Stimulated activated effector memory CD8-positive, alpha-beta T cell treated with anti-CD3 and anti-CD28 coated beads, Interleukin-12 subunit alpha, Interleukin-12 subunit beta, amount 100 ng/mL, for 72 hours (primary cell): Measurements from ENCODE around the gene LDLRAP1.

Experiments used
- ATAC-seq: fragments of 150-1000 bp; cut with Tn5 transposase; 2 replicates; pipeline ENCODE4 v1.10.0; 2021
- DNase-seq, 2 donors: peaks; one replicate each; pipeline ENCODE4 v3.0.0; 2021 to 2022; ENCODE audit warnings: low spot score in 2 of 2
- H3K27ac Mint-ChIP-seq: one replicate; pipeline ENCODE4 v1.8.0; 2022; ENCODE audit warnings: mild to moderate bottlenecking, mixed read lengths
- H3K36me3 Mint-ChIP-seq: one replicate; pipeline ENCODE4 v1.8.0; 2022; ENCODE audit warnings: mild to moderate bottlenecking, mixed read lengths
- H3K4me1 Mint-ChIP-seq: one replicate; pipeline ENCODE4 v1.8.0; 2022; ENCODE audit warnings: mixed read lengths
- H3K4me3 Mint-ChIP-seq: one replicate; pipeline ENCODE4 v1.8.0; 2022; ENCODE audit warnings: mild to moderate bottlenecking, mixed read lengths
- H3K9me3 Mint-ChIP-seq: one replicate; pipeline ENCODE4 v1.8.0; 2022; ENCODE audit warnings: mixed read lengths

Gene LDLRAP1

DNA sequence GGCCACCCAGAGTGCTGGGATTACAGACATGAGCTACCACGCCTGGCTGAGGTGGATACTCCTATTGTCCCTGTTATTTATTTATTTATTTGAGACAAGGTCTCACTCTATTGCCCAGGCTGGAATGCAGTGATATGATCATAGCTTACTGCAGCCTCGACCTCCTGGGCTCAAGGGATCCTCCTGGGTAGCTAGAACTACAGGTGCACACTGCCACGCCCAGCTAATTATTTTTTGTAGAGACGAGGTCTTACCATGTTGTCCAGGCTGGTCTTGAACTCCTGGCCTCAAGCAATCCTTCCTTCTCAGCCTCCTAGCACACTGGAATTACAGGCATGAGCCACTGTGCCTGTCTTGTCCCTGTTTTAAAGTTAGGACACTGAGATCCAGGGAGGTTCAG, 5.2 kb downstream of the LDLRAP1 start:
- ATAC-seq (no peak), DNase-seq (no peak)
- Mint-ChIP-seq H3K4me1 (peaks cover 85% of the 10 kb centered on the region), H3K9me3 (no peaks in the 10 kb centered on the region), H3K27ac (peak overlapping the region; percentile 78), H3K4me3 (no peak overlapping the region), H3K36me3 (no peaks in the 10 kb centered on the region)

GRCh38 chr1:25549273-25550154, 6.1 kb downstream of the LDLRAP1 start:
- ATAC-seq, result peak; percentile 97
- Mint-ChIP-seq H3K4me1 (peaks cover 92% of the 10 kb centered on the region), H3K9me3 (no peaks in the 10 kb centered on the region), H3K4me3 (peak overlapping the region; percentile 59), H3K27ac (peak overlapping the region; percentile 78), H3K36me3 (no peaks in the 10 kb centered on the region)
- peak; percentile 52 to 84 for DNase-seq

- DNase-seq (no peak), ATAC-seq (peak; percentile 44)
- H3K27ac Mint-ChIP-seq, result peak overlapping the region; percentile 78
- no peaks in the 10 kb centered on the region for H3K36me3 Mint-ChIP-seq
- no peaks in the 10 kb centered on the region for H3K9me3 Mint-ChIP-seq
- H3K4me1 Mint-ChIP-seq, result peaks cover 91% of the 10 kb centered on the region
- H3K4me3 Mint-ChIP-seq, result peak overlapping the region; percentile 59
These were observed 6.7 kb downstream of the LDLRAP1 start for GRCh38 chr1:25550155-25550506.

- ATAC-seq (no peak), DNase-seq (no peak)
- Mint-ChIP-seq H3K36me3 (no peaks in the 10 kb centered on the region), H3K9me3 (no peaks in the 10 kb centered on the region), H3K4me1 (peaks cover 89% of the 10 kb centered on the region), H3K27ac (peak overlapping the region; percentile 78), H3K4me3 (peak overlapping the region; percentile 59)
These were observed 7.4 kb downstream of the LDLRAP1 start for GRCh38 chr1:25550683-25551310.

DNA sequence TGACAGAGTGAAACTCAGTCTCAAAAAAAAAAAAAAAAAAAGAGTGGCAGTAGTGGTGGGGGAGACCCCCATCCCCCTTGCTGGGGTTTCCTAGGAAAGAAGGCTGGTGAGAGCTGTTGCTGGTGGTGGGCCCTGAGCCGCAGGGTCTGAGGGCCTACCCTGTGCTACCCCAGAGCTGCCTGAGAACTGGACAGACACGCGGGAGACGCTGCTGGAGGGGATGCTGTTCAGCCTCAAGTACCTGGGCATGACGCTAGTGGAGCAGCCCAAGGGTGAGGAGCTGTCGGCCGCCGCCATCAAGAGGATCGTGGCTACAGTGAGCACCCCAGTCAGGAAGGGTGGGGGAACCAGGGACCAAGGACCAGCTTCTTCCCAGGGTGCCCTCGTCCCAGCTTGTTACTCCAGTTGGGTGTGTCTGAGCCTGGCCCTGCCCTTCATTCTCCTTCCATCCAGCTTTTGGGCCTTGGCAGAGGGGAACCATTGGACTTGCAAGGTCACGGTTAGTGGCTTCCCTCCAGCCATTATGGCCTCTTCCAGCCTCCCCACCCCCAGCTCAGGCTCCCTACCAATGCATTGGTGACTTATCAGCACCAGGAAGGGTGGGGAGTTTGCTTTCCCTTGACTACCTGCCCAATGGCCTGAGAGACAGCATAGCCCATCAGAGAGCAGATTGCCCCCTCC, 10.5 kb downstream of the LDLRAP1 start:
- Mint-ChIP-seq H3K36me3 (no peaks in the 10 kb centered on the region), H3K27ac (peak overlapping the region; percentile 78), H3K4me3 (no peak overlapping the region), H3K4me1 (peaks cover 95% of the 10 kb centered on the region), H3K9me3 (no peaks in the 10 kb centered on the region)
- DNase-seq (no peak), ATAC-seq (no peak)

DNA sequence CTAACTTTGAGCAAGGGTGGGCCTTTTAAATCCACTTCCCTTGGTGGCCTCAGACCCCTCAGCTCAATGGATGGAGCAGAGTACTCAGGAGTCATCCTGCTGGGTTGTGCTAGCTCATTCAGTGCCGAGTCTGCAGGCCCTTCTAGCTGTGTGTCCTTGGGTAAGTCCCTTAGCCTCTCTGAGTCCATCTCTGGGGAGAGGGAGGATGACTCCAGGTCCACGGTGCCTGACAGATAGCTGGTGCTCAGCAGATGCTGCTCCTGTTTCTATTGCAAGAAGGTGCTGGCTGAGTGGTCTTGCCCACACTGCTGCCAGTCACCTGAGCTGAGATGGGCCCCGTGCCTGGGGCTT, 11.0 kb downstream of the LDLRAP1 start:
- ATAC-seq (no peak), DNase-seq (no peak)
- peaks cover 95% of the 10 kb centered on the region for H3K4me1 Mint-ChIP-seq
- no peak overlapping the region for H3K27ac Mint-ChIP-seq
- H3K36me3 Mint-ChIP-seq, result no peaks in the 10 kb centered on the region
- no peaks in the 10 kb centered on the region for H3K9me3 Mint-ChIP-seq
- H3K4me3 Mint-ChIP-seq, result no peak overlapping the region

DNA sequence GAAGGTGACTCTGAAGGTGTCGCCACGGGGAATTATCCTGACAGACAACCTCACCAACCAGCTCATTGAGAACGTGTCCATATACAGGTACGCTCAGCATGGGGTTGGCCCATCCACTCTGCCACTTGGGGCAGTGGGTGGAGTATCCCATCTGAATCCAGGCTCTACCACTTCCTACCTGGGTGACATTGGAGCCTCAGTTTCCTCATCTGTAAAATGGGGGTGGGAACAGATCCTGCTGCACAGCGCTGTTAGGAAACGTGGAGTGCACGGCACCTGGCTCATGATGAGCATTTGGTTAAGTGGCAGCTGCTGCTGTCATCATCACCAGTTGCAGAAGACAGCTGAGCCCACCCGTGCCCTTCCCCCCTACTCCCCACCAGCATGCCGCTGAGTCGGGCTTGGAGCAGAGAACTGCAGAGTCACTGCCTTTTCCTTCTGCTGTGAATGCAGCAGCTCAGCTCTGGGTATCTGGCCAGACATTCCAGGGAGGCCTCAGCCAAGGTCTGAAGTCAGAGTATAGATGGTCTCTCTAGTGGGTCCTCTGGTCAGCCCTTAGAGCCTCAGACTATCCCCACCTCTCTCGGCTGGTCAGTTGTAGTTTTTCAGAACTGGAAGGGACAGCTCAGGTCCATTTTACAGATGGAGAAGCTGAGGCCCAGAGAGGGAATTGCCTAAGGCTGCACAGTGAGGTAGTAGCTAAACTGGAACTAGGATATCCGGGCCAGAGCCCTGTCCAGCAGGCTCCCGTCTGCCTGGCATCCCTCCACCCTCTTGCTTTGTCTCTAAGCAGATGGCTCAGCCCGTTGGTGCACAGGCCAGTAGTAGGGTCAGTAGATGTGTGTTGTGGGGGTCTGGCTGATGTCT, 11.7 kb downstream of the LDLRAP1 start:
- DNase-seq, result no peak
- no peak for ATAC-seq
- Mint-ChIP-seq H3K9me3 (no peaks in the 10 kb centered on the region), H3K36me3 (no peaks in the 10 kb centered on the region), H3K4me1 (peaks cover 93% of the 10 kb centered on the region), H3K27ac (no peak overlapping the region), H3K4me3 (no peak overlapping the region)

DNA sequence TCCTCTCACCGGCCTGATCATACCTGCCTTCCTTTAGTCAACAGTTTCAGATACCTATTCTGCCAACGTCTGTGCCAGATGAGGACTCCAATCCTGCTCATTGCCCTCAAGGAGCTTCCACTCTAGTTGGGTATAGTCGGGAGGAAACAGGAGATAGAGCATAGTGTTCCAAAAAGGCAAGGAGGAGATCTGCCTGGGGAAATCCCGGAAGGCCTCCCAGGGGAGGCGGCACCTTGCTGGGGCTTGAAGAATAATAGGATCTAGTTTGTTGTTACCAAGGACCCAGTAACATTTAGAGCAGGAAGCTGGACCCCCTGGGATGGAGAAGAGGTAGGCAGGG, 12.3 kb downstream of the LDLRAP1 start:
- no peak for ATAC-seq
- no peak for DNase-seq
- Mint-ChIP-seq H3K36me3 (no peaks in the 10 kb centered on the region), H3K27ac (no peak overlapping the region), H3K4me3 (no peak overlapping the region), H3K9me3 (no peaks in the 10 kb centered on the region), H3K4me1 (peaks cover 87% of the 10 kb centered on the region)

DNA sequence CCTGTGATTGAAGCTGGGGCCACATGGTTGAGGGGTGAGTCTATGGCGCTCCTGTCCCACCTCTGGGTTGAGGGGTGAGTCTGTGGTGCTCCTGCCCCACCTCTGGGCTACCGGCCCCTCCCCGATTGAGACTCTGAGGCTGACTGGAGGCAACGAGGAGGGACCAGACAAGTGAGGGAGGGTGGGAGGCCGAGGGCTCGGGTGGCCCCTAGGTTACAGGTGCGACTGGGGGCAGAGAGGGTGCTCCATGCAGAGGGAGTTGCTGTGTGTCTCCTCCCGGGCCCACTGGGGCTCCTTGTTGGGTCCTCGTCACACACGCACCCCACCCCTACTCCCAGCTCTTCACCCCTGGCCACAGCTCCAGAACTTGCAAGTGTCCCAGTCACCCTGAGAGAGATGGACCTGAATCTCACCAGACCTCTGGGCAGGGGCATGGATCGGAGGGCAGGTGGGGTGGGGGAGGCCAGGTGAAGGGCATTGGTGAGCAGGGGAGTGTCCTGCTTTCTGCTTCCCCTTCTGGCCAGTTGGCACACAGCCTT, 12.8 kb downstream of the LDLRAP1 start:
- DNase-seq (no peak), ATAC-seq (no peak)
- Mint-ChIP-seq H3K4me3 (no peak overlapping the region), H3K27ac (no peak overlapping the region), H3K4me1 (peaks cover 82% of the 10 kb centered on the region), H3K9me3 (no peaks in the 10 kb centered on the region), H3K36me3 (no peaks in the 10 kb centered on the region)

DNA sequence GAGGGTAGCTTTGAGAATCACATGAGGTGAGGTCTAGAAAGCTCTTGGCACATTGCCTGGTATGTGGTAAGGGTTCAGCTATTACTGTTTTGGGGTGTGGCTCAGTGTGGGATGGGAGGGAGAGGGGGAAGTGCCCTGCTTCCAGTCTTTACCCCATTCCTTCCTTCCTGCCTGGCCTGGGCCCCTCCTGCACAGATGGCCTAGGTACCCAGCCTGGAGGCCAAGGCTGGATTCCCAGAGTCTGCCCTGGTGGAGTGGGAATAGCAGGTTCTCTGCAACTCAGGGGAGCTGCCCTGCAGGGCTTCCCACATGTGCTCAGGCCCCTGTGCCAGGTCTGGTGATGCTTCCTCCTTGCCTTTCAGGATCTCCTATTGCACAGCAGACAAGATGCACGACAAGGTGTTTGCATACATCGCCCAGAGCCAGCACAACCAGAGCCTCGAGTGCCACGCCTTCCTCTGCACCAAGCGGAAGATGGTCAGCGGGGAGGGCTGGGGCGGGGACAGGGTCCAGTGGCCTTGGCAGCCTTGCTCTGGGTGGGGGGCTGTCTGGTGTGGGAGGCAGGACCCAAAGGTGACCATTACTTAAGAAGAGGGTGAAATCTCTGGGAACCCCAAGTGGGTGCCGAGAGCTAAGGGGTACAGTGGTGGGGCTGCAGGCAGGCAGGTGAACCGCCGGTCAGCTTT, 13.5 kb downstream of the LDLRAP1 start:
- peaks cover 82% of the 10 kb centered on the region for H3K4me1 Mint-ChIP-seq
- ATAC-seq, result peak; percentile 74
- no peak overlapping the region for H3K27ac Mint-ChIP-seq
- H3K36me3 Mint-ChIP-seq, result no peaks in the 10 kb centered on the region
- DNase-seq, result no peak
- H3K9me3 Mint-ChIP-seq, result no peaks in the 10 kb centered on the region
- no peak overlapping the region for H3K4me3 Mint-ChIP-seq

DNA sequence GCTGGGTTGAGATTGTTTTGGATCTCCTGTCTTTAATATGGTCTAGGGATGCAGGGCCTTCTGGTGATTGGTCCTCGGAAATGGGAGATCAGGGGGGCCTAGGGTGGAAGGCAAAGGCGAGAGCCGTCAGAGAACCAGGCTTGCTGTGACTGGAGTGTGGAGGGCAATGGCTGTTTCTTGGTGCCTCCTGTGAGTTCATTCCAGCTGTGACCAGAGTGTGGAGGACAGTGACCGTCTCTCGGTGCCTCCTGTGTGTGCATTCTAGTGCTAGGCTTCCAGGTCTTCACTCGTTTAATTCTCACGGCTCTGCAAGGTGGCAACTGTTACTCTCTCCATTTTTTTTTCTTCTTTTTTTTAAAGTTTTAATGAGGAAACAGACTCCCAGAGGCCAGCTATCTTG, 14.1 kb downstream of the LDLRAP1 start:
- H3K27ac Mint-ChIP-seq, result peak overlapping the region; percentile 10
- no peaks in the 10 kb centered on the region for H3K9me3 Mint-ChIP-seq
- DNase-seq, result no peak
- peaks cover 82% of the 10 kb centered on the region for H3K4me1 Mint-ChIP-seq
- no peaks in the 10 kb centered on the region for H3K36me3 Mint-ChIP-seq
- H3K4me3 Mint-ChIP-seq, result no peak overlapping the region
- ATAC-seq, result no peak

- ATAC-seq, result no peak
- Mint-ChIP-seq H3K9me3 (no peaks in the 10 kb centered on the region), H3K36me3 (no peaks in the 10 kb centered on the region), H3K27ac (peak overlapping the region; percentile 74), H3K4me1 (peaks cover 74% of the 10 kb centered on the region), H3K4me3 (no peak overlapping the region)
- no peak for DNase-seq
These were observed 15.6 kb downstream of the LDLRAP1 start for GRCh38 chr1:25559031-25559430.

GRCh38 chr1:25560001-25560400, 16.6 kb downstream of the LDLRAP1 start:
- H3K36me3 Mint-ChIP-seq, result no peaks in the 10 kb centered on the region
- DNase-seq (no peak), ATAC-seq (no peak)
- H3K4me3 Mint-ChIP-seq, result no peak overlapping the region
- H3K27ac Mint-ChIP-seq, result peak overlapping the region; percentile 74
- H3K4me1 Mint-ChIP-seq, result peaks cover 74% of the 10 kb centered on the region
- H3K9me3 Mint-ChIP-seq, result no peaks in the 10 kb centered on the region

DNA sequence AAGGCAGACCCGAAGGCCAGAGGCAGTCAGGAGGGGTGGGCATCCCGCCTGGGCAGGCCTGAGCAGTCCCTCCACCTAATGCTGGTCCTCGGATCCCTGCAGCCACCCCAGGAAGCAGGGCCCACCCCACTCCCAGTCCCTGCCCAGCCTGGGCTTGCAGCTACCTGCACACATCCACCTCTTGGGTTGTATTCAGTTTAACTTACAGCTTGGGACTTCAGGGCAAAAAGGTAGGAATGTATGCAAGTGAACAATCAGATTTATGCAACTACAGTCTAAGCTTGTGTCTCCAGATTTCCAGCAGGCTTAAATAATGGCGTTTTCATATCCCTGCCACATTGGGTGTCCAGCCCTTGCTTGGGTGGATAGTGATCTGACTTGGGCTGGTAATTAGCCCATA, 17.4 kb downstream of the LDLRAP1 start:
- DNase-seq (no peak), ATAC-seq (no peak)
- Mint-ChIP-seq H3K36me3 (no peaks in the 10 kb centered on the region), H3K9me3 (no peaks in the 10 kb centered on the region), H3K27ac (peak overlapping the region; percentile 89), H3K4me1 (peaks cover 74% of the 10 kb centered on the region), H3K4me3 (no peak overlapping the region)
